Thyroid gland (tissue), 4 donors: Measurements from ENCODE around the gene TBC1D2B. TPM values are rescaled to one million over a fixed set of nuclear protein-coding genes. Genes with fewer than 3 reads are reported as not detected.

Experiments used
- DNase-seq, 2 donors: peaks; one replicate each; pipeline ENCODE4 v3.0.0-alpha.2; 2019
- H3K27ac ChIP-seq, 3 donors: fragments of 200-600 bp; sonication (generic); 1 replicate in 2 of 3; 2 replicates in 1 of 3; pipeline ENCODE4 v1.5.1; 2016 to 2019; ENCODE audit warnings: mild to moderate bottlenecking in 1 of 3, moderate library complexity in 1 of 3
- H3K27me3 ChIP-seq: fragments of 200-600 bp; sonication (generic); one replicate; pipeline ENCODE4 v1.5.1; 2019
- H3K36me3 ChIP-seq, 2 donors: fragments of 200-600 bp; sonication (generic); one replicate each; pipeline ENCODE4 v1.5.1; 2016 to 2019
- H3K4me1 ChIP-seq, 2 donors: fragments of 200-600 bp; sonication (generic); one replicate each; pipeline ENCODE4 v1.5.1; 2017 to 2019
- H3K4me3 ChIP-seq, 3 donors: fragments of 200-600 bp; sonication (generic); replicated peaks in 1 of 3; 1 replicate in 2 of 3; 2 replicates in 1 of 3; pipeline ENCODE4 v1.5.1; 2016; ENCODE audit warnings: mild to moderate bottlenecking in 1 of 3
- H3K9me3 ChIP-seq: fragments of 200-600 bp; sonication (generic); one replicate; pipeline ENCODE4 v1.5.1; 2017
- POLR2A ChIP-seq, 2 donors: fragments of 450-650 bp; IDR thresholded peaks; one replicate each; pipeline ENCODE4 v1.6.1; 2017; ENCODE audit warnings: antibody characterized with exemption in 2 of 2, mild to moderate bottlenecking in 2 of 2, moderate library complexity in 1 of 2
- WGBS, 2 donors: methylation state at CpG; one replicate each; pipeline ENCODE4 v1.1.5; 2017; 5-methylcytosine and 5-hydroxymethylcytosine counted together
- intact Hi-C: fragments of 100-400 bp; cut with DNase I; formaldehyde crosslinking; loops from one replicate; pipeline ENCODE4 v1.15.1; 2023
- total RNA-seq, 4 donors: library from RNA; depleted of rRNA; stranded (reverse); fragments of >200 nt; gene quantifications; one replicate each; pipeline ENCODE4 v1.2.3, GENCODE V29; 2016
- TF ChIP-seq, protein P1 (sequence below), 6 experiments: fragments of 200-600 bp in 3 of 6; fragments of 450-650 bp in 3 of 6; sonication (generic) in 3 of 6; IDR thresholded peaks; one replicate each; pipeline ENCODE4 v1.5.1; 2016 to 2019; ENCODE audit warnings: antibody characterized with exemption in 6 of 6, mild to moderate bottlenecking in 2 of 6, inconsistent platforms in 1 of 6, moderate library complexity in 1 of 6

Gene TBC1D2B
- total RNA-seq, 4 donors from 2014 or later: 32.8 to 54.0 (median 40.1) TPM

DNA sequence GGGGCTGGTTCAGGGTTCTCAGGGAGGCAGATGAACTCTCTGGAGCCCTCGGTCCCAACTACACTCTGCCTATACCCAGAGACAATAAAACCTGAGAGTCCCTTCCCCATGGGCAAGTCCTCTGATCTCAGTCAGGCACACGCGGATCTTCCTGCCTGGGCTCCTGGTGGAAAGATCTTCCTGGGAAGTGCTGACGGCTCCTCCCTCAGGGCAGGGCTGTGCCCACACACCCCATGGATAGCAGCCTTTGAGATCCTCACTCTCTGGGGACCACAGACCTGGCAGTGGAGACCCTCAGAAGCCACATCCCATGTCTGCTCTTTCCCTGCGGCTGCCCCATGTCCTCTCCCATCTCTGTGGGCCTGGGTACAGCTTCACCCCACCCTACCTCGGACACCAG, 25.2 kb upstream of the TBC1D2B start:
- intact Hi-C loops: no loop called here
- H3K4me1 ChIP-seq: no peaks in the 10 kb centered on the region
- no peak for TF ChIP-seq POLR2A (IDR thresholded peaks at IDR 0.05)
- TF ChIP-seq, protein P1, sequence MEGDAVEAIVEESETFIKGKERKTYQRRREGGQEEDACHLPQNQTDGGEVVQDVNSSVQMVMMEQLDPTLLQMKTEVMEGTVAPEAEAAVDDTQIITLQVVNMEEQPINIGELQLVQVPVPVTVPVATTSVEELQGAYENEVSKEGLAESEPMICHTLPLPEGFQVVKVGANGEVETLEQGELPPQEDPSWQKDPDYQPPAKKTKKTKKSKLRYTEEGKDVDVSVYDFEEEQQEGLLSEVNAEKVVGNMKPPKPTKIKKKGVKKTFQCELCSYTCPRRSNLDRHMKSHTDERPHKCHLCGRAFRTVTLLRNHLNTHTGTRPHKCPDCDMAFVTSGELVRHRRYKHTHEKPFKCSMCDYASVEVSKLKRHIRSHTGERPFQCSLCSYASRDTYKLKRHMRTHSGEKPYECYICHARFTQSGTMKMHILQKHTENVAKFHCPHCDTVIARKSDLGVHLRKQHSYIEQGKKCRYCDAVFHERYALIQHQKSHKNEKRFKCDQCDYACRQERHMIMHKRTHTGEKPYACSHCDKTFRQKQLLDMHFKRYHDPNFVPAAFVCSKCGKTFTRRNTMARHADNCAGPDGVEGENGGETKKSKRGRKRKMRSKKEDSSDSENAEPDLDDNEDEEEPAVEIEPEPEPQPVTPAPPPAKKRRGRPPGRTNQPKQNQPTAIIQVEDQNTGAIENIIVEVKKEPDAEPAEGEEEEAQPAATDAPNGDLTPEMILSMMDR (IDR thresholded peaks at IDR 0.05): no peak
- no peaks in the 10 kb centered on the region for H3K9me3 ChIP-seq
- no peak overlapping the region for H3K27ac ChIP-seq
- H3K4me3 ChIP-seq: no peak overlapping the region
- H3K36me3 ChIP-seq: no peaks in the 10 kb centered on the region
- no peak for DNase-seq
- no peaks in the 10 kb centered on the region for H3K27me3 ChIP-seq
- WGBS, 2 donors: 82 to 91% methylated on average over 5 to 6 of the region's 6 CpGs

DNA sequence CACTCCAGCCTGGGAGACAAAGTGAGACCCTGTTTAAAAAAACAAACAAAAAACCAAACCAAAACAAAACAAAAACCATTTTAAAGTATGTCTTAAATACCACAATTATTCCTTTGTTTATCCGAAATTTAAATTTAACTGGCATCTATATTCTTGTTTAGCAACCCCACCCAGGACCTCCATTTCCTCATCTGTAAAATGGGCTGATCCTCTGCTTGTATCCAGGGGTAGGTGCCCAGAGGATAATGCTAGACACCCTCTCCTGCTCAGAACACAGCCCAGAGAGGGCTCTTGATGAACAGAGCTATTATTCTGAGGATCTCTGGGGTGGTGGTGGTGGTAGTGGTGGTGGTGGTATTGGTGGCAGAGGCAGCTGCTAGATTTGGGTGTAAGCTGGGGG, 24.7 kb upstream of the TBC1D2B start:
- no peaks in the 10 kb centered on the region for H3K9me3 ChIP-seq
- no peaks in the 10 kb centered on the region for H3K4me1 ChIP-seq
- no peak for DNase-seq
- no peaks in the 10 kb centered on the region for H3K27me3 ChIP-seq
- TF ChIP-seq POLR2A (IDR thresholded peaks at IDR 0.05): no peak
- TF ChIP-seq, protein P1 (IDR thresholded peaks at IDR 0.05): no peak
- H3K4me3 ChIP-seq: no peak overlapping the region
- WGBS, 2 donors: 80 to 94% methylated on average over 1 of the region's 1 CpG
- no peaks in the 10 kb centered on the region for H3K36me3 ChIP-seq
- H3K27ac ChIP-seq: no peak overlapping the region
- intact Hi-C loops: no loop called here

DNA sequence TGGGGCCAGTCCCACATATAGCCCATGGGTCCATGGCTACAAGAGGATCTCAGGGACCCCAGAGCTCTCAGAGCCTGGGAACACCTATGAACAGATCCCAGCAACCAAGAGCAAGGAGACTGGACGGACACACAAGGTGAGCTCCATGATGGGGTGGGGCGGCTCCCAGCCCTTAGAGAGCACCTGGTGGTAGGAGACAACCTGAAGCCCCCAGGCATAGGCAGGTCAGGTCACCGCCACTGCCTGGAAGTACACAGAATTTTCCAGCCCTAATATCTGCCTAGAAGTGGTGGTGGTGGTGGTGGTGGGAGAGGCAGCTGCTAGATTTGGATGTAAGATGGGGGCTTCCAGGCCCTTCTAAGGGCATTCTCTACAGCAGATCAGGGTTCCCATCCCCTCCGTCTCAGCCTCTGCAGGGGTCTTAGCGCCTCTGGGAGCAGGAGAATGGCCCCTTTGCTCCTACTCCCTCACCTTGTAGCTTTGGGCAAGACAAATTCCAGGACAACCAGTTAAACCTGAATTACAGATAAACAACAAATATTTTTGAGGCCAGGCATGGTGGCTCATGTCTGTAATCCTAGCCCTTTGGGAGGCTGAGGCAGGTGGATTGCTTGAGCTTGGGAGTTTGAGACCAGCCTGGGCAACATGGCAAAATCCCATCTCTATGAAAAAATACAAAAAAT, 24.1 kb upstream of the TBC1D2B start:
- TF ChIP-seq, protein P1 (IDR thresholded peaks at IDR 0.05): no peak
- TF ChIP-seq POLR2A (IDR thresholded peaks at IDR 0.05): no peak
- no peak for DNase-seq
- no peak overlapping the region for H3K4me3 ChIP-seq
- no peaks in the 10 kb centered on the region for H3K4me1 ChIP-seq
- H3K27me3 ChIP-seq: no peaks in the 10 kb centered on the region
- WGBS, 2 donors: 88 to 100% methylated on average over 2 to 4 of the region's 5 CpGs
- H3K36me3 ChIP-seq: no peaks in the 10 kb centered on the region
- no peak overlapping the region for H3K27ac ChIP-seq
- intact Hi-C loops: no loop called here
- no peaks in the 10 kb centered on the region for H3K9me3 ChIP-seq

DNA sequence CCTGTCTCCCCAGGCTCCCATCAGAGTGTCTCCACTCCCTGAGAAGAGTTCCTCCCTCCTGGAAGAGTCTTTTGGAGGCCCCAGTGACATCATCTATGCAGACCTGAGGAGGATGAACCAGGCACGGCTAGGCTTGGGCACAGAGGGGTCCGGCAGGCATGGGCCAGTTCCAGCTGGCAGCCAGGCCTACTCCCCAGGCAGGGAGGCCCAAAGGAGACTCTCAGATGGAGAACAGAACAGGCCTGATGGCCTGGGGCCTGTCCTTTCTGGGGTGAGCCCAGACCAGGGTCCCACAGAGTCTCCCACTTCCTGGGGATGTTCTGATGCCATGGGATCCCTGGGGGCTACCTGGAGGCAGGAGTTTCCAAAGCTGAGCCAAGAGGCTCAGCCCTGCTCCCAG, 23.4 kb upstream of the TBC1D2B start:
- Histone ChIP-seq H3K4me1 (no peaks in the 10 kb centered on the region), H3K27me3 (no peaks in the 10 kb centered on the region), H3K4me3 (no peak overlapping the region), H3K27ac (no peak overlapping the region), H3K36me3 (no peaks in the 10 kb centered on the region), H3K9me3 (no peaks in the 10 kb centered on the region)
- 70 to 85% methylated on average over 2 of the region's 2 CpGs for WGBS, 2 donors
- no peak for DNase-seq
- no peak for TF ChIP-seq POLR2A (IDR thresholded peaks at IDR 0.05)
- TF ChIP-seq, protein P1 (IDR thresholded peaks at IDR 0.05): no peak
- intact Hi-C loops: no loop called here

DNA sequence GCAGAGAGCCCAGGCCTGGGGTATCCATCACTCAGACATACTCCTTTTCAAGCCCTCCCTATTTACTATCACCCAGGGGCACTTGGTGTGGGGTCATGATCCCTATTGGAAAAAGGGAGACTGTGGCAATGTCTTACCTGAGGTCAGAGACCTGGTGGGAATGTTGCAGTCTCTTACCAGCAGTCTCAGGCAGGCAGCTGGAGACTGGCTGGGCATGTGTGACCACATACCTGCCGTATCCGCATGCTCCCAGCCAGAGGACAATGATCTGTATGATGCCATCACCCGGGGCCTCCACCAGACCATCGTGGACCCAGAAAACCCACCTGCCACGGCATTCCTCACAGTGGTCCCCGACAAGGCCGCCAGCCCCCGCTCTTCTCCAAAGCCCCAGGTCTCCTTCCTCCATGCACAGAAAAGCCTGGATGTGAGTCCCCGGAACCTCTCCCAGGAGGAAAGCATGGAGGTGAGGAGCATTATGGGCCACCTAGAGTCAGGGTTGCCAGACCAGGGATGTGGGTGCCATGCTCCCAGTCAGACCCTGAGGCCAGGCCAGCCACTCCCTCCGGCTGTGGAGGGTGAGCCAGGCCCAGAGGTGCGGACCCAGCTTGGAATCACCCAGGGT, 20.7 kb upstream of the TBC1D2B start:
- WGBS, 2 donors: 93 to 97% methylated on average over 3 to 11 of the region's 11 CpGs
- TF ChIP-seq, protein P1 (IDR thresholded peaks at IDR 0.05): no peak
- no peaks in the 10 kb centered on the region for H3K36me3 ChIP-seq
- no peak overlapping the region for H3K4me3 ChIP-seq
- intact Hi-C loops: no loop called here
- no peaks in the 10 kb centered on the region for H3K27me3 ChIP-seq
- no peaks in the 10 kb centered on the region for H3K4me1 ChIP-seq
- DNase-seq: no peak
- no peaks in the 10 kb centered on the region for H3K9me3 ChIP-seq
- H3K27ac ChIP-seq: no peak overlapping the region
